Neural progenitor cell (in vitro differentiated cells): ENCODE data around the gene MAGEB16.

Source experiments
- CTCF ChIP-seq: fragments of 200-600 bp; sonication (generic); IDR thresholded peaks from 2 replicates; pipeline ENCODE4 v1.5.1; 2017; ENCODE audit warnings: antibody characterized with exemption, mild to moderate bottlenecking
- EZH2 ChIP-seq: fragments of 200-600 bp; sonication (generic); IDR thresholded peaks from 2 replicates; pipeline ENCODE4 v1.6.1; 2017; ENCODE audit warnings: antibody characterized with exemption, mild to moderate bottlenecking, moderate library complexity
- EZH2phosphoT487 ChIP-seq: fragments of 200-600 bp; sonication (generic); IDR thresholded peaks from 2 replicates; pipeline ENCODE4 v1.6.1; 2017; ENCODE audit warnings: antibody characterized with exemption

- TF ChIP-seq EZH2 (no peak), CTCF (no peak), EZH2phosphoT487 (no peak)
Measured at GRCh38 chrX:35786271-35786670, 11.9 kb upstream of the MAGEB16 start.
